Midbrain (tissue), 1 donor: ENCODE measurements around the gene CNTN4.
"Not testable (repeated sequence)": the region's sequence is repeated elsewhere in the genome, so short reads cannot be mapped to it uniquely, and the experiment has no call there.

Experiments used
- DNase-seq: peaks from one replicate; lab custom pipeline; 2025; lab: John Stamatoyannopoulos, UW

CNTN4 gene

DNA sequence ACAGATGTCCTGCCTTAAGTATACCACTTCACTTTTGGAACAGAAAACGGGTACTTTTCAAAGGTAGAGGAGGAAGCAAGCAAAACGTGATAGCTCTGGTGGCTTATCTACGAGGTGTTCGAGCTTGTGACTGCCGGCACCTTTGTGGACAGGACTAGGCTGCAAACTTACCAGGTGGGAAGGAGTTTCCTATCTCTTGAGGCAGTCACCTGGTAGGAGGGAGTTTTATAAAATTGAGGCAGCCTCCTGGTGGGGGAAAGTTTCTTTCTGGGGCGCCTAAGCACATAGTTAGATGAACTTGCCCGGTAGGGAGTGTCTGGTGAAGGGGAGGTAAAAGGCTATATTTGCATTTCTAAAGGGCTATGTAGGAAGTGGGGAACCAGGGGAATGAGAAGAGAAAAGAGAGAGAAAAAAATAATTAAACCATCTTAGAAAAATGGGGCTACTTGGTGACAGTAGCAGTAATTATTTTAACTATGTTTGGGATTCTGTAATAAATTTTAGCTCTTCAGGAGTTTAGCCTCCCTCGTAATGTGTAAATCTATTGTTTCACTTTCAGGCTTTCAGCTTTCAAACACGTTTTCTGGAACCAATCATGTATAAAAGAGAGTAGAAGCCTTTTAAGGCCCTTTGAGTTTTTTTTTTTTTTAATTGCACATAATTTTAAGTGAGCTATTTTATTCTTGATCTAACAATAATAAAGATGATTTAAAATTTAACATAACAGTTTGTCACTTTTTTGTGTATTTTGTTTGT lies 880.5 kb downstream of the CNTN4 start:
- no peak for DNase-seq

DNA sequence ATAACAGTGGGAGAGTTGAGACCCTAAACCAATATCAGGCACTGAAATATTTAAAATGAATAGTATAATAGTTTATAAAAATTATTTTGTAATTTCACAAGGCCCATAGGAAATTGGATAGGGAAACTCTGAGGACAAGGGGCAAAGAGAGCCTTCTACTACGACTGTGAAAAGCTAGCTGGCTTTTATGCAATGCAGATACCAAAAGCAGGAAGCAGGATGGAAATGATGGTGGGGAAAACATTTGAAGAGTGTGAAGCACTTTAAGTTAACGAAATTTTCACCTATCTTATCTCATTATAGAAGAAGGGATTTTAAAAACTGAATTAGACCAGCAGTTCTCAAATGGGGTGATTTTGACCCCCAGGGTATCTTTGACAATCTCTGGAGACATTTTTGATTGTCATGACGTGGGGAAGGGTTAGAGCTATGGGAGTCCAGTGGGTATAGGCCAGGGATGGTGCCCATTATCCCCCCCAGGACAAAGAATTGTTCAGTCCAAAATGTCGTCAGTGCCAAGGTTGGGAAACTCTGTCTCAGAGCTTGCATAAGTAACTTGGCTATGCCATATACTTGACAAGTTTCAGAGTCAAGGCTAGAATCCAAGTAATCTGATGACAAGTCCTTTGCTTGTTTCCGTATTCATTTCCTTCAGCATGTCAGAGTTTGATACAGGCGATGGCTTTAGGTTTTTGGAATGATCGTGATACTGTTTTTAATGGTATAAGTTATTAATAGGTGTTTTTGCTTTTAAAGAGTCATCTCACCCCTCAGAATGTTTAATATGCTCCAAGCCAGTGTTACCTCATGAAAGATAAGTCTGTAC lies 885.6 kb downstream of the CNTN4 start:
- DNase-seq, result no peak

DNA sequence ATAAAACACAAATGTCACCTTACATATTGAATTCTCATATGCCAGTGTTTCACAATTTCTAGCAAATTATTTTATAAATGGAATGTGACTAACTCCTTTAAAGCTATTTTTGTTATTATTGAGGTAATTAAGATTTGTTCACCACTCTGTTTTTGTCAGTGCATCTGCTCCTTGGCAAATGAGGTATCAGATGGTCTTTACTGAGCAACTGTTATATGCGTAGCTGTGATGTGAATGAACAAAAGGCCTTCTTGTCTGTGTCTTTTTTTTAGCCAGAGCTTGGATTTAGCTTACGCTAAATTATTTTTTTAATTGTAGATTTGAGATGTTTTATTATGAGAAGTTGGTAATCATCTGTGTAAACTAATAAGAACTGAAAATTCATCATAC lies 886.2 kb downstream of the CNTN4 start:
- DNase-seq, result no peak

DNA sequence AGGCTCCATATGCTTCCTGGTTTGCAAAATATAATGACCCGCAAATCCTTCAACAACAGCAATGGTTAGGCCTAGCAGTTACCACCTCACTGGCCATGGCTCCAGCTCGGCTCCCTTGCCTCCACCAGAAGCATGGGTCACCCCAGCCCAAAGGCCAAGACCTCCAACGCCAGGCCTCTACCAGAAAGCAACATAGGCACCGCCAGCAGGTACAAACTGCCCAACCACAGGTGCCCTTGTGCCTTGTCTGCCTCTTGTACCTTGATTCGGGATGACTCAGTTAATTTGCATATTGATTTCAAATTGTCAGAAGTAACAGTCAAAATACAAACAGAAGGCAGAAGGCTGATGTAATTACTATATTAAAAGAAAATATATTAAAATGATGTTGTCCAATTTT lies 886.8 kb downstream of the CNTN4 start:
- no peak for DNase-seq

DNA sequence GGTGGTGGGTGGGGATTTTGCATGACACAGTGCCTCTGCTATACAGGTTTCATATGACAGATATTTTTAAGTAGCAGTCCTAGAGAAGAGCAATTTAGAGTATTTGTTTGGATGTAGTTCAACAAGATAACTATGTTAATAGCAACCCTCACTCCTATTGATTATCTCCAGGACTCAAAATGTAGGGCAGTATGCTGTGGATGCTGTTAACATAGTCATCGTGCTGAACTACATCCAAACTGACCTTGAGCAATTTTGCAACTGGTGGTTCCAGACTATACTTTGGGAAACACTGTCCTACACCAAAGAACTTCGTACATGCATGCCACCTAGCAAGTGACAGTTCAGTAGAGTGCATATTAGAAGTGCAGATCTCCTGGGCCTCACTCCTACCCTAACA lies 893.9 kb downstream of the CNTN4 start:
- no peak for DNase-seq

DNA sequence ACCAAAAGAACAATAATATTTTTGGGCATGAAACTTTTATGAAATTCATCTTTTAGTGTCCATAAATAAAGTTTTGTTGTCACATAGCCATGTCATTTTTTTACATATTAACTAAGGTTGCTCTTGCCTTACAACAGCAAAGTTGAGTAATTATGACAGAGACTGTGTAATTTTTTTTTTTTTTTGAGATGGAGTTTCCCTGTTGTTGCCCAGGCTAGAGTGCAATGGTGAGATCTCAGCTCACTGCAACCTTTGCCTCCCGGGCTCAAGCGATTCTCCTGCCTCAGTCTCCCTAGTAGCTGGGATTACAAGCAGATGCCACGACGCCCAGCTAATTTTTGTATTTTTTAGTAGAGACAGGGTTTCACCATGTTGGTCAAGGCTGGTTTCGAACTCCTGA lies 894.5 kb downstream of the CNTN4 start:
- not testable (repeated sequence) for DNase-seq

DNA sequence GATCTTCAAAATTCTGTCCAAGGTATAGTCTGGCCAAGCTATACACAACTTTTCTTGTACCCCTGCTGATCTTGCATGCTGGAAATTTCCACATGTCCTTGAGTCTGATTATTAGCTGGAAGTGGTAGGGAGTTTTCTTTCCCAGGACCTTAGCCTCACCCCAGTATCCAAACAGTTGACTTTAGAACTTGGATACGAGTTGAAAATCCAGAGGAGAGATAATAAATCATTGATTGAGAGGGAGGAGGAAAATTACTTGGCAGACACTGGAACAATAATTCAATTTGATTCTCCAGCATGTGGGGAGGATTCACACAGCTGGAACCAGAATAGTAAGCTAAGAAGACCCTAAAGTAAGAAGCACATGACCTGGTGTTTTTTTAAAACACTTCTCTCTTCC lies 895.1 kb downstream of the CNTN4 start:
- DNase-seq, result no peak

DNA sequence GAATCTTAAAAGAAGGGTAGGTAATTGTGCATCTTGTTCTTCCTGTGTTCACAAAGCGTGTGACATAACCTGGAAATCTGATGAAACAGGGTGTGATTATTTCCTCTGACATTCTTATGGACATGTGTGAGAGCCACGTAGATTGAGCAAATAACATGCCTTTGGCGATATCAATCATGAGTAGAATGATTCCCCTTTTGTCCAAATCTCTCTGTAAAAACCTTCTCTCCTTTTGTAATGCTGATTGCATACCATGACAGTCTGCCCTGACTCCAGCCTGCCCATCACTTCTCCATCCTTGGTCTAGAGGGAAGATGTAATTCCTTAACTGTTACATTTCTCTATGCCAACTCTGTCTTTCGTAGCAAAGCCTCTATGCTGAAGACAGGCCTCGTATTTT lies 896.5 kb downstream of the CNTN4 start:
- no peak for DNase-seq

DNA sequence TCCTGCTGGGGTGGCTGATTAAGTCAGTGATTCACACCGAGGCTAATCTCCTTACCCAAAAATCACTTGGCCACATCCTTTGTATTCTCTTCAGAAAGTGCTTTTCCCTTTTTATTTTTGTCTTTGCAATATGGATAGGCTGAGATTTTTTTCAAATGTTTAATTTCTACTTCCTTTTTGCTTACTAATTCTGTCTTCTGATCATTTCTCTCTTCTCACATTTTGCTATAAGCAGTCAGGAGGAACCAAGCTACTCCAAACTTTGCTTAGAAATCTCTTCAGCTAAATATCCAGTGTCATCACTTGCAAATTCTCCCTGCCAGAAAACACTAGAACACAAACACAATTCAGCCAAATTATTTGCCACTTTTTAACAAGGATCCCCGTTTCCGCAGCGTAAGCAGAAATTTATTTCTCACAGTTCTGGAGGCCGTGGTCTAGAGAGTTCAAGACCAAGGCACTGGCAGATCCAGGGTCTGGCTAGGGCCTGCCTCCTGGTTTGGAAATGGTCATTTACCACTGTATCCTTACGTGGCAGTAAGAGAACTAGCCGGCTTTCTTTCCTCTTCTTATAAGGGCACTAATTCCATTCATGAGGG lies 906.6 kb downstream of the CNTN4 start:
- DNase-seq, result no peak

DNA sequence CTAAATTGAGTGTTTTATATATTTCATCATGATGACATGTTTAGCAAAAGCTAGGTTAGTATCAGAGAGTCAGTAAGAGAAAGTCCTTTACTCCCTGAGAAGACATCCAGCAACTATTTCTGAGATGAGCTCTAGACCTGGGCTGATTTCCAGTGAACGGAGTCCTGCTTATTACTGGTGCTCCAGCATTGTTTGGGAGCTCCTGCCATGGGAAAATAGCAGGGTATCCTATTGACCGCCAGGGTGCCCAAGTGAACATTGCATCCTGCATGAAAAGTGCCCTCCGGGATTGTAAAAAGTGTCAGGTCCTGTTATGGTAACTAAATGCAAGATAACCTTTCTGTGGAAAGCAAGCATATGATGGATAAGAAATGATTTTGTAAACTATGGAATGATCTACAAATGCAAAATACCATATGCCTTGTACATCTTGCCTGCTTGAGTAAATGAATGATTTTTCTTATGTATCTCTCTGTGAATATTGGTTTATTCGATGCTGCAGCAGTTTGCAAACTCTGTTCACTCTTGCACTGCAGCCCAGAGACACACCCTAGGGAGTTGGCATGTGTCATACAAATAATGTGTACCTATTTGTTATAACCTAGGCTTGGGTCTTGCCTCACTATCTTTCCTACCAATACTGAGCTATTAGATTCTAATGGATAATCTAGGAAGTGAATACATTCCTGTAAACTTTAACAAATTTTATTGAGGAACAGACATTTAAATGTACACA lies 914.8 kb downstream of the CNTN4 start:
- DNase-seq, result no peak

DNA sequence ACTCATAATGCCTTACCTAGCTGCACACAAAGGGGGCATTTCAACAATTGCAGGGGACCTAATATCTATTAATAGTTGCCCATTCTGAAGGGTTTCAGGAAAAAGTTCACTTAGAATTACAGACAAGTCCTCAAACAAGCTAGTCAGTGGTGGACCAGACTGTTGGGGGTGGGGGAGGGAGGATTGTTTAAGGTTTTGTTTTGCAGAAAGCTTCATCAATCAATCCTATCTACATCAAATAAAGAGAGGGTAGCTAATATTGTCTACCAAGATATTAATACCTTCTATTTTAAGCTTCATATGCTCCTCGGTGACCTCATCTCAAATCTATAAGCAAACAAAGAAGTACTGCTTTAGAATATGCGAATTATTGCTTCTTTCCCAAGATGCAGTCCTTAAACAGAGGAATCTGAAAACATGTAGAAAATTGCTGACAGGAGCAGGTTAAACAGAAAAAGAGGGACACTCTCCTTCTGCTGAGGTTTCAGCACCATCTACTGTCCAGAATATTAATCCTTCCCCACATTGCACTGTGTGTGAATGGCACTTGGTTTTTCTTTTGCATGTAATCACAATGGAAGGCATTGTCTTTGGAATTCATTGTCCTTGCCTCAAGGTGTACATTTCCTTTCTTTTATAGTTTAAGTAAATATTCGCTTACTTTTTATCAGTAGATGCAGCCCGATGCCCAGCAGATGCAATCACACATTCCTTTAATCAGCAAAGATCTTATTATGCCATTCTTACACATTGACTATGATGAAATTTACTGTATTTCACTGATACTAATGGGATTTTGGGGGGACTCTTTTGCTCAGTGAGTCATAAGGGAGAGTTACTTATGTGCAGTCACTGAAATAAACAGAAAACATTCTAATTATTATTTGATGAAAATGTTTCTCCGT lies 916.8 kb downstream of the CNTN4 start:
- DNase-seq, result peak; percentile 69

DNA sequence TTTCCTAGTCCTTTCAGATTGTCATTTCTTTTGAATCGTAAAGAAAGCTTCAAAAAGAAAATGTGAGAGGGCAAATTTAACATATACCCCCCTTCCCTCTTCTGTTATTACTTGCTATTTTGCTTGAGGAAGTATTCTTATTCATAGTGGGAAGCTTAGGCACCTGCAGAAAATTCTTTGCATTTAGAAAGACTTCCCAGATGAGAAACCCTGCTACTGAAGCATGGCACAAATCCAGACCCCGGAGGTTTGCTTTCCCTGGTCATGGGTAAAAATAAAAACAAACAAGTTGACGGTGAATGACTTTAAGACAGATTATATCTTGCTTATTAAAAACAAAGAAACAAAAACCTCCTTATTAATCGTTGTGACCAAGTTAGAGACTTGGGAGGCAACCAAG lies 917.6 kb downstream of the CNTN4 start:
- DNase-seq, result no peak

DNA sequence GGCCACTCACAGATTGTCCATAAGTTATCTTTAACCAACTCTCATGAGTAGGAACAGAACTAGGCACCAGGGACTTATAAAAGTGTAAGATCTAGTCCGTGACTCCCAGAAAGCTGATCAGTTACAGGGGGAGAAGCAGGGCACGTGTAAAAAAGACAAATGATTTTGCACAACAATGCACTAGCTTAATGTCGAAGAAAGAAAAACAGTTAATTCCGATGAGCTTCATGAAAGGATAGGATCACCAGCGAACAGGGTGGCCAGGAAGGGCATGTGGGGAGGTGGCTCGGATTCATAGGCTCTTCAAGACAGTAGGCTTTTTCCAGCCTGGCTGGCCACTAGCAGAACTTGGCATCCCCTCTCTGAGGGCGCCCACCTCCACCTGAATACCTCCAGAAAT lies 921.5 kb downstream of the CNTN4 start:
- no peak for DNase-seq

DNA sequence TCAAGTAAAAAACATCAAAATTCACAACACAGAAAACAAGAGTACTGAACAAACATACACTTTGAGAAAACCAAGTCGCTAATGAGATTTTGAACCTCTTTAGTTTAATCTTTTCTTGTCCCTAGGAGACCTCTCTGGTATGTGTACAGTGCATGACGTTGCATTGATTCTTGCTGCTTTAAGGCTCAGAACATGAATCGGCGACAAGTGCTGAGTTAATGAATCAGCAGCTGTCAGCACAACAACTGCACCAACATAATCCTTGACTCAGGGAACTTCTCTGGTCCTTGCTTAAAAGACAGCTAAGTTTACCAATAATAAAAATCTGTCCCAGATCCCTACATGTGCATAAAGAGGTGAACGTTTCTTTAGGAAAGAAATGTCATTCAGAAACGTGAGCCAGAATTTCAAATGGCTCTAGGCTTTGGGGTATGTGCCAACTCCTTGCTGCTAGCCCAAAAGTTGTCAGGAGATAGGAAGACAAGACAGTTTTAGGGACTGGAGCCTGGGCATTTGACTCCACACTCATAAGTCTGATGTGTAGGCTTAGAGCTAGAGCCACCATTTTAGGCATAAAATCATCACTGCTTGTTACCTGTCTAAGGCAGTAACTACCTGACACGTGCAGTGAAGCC lies 924.6 kb downstream of the CNTN4 start:
- DNase-seq, result no peak

DNA sequence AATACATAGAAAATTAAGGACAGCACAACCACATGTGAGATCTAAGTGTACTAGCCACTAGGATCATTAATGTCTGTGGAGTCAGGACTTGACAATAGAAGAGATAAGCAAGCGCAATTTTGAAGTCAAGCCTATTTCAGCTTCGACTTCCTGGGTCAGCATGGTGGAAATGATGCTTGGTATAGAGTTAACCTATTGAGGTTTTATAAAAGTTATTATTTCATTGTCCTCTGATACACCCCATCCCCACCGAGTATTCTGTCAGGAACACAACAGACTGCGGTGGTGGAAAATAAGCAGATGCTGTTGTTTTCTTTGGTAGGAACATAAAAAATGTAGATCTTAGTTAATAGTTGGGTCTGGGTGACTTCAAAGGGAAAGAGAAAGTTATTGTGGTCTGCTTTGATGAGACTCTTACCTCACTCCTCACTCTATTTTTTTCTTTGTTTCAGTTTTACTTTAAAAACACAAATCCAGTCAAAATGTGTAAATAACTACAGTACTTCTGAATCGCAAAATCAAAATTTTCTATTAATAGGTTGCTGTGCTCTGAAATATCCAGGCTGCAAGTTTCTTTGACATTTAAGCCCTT lies 929.4 kb downstream of the CNTN4 start:
- DNase-seq, result no peak

DNA sequence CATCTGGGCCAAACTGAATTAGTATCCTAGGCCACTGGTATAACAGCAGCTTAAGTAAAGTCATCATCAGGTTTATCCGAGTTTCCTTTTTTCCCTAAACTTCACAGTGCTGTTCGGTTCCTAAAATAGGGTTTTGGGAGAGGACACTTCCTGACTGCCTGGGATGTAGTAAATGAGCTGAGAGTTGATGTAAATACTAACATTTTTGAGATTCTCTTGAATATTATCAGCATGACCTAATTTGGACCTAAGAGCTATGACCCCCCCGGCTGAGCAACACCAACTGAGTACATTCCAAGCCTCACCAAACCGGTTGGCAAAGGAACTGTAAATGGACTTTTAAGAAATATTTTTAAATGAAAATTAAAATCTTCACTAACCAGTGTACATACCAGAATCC lies 932.7 kb downstream of the CNTN4 start:
- no peak for DNase-seq

DNA sequence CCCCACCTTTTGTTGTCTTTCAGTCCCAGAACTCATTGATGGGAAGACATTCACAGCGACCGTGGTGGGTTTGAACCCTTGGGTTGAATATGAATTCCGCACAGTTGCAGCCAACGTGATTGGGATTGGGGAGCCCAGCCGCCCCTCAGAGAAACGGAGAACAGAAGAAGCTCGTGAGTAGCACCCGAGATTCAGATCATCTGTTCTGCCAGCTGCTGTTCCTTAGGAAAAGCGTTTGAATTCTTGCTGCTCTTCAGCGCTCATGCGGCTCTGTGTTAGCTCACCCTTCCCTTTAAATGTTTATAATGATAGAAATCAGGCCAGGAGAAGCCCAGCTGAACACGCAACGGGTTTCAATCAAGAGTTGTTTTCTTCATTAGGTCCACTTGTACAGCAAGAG lies 938.5 kb downstream of the CNTN4 start:
- DNase-seq, result no peak

DNA sequence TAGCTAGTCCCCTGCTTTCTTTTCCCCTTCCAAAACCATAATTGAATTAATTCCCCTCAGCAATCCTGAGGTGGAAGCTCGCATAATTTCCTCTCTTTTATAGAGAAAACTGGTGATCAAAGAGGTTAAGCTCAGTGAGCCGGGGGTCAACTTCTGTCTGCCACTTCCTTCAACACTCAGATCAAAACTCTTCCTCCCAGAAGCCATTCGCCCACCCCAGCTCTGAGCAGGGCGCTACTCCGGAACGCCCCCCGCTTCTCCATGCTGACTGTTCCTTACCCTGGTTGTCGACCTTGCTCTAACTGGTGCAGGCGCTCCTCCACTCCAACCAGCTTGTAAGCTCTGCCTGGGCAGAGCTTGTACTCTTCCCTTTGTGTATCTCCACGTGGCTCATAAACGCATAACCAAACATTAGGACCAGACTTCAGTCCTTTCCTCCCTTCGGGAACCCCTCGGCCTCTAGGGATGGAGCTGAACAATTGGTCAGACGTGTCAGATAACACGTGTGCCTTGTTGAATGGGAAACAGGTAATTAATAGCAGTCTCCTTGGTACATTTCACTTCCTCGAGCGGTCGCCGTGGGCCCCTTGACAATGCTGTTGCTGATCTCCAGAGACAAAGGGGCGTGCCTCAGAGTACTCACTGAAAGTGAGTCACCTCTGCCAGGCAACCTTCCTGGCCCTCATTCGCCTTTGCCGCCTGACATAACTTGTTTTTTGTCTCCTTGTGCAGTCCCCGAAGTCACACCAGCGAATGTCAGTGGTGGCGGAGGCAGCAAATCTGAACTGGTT lies 939.7 kb downstream of the CNTN4 start:
- DNase-seq, result no peak

DNA sequence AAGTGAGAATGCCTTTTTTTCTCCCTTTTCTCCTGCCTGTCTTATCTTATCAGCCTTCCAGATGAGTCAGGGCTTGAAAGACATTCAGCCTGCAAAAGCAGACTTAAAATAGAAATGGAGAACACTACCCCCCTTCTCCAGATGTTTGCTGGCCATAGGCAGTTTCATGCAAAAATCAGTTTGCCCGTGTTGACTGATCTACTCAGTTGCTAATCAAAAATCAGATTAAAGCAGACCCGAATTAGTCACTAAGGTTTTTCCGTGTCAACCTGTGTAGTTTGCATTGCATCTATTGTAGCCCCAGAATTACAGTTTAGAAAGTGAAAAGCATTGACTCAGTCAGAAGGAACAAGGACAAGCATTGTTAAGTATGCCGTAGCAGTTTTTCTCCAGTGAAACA lies 955.3 kb downstream of the CNTN4 start:
- peak; percentile 24 for DNase-seq

DNA sequence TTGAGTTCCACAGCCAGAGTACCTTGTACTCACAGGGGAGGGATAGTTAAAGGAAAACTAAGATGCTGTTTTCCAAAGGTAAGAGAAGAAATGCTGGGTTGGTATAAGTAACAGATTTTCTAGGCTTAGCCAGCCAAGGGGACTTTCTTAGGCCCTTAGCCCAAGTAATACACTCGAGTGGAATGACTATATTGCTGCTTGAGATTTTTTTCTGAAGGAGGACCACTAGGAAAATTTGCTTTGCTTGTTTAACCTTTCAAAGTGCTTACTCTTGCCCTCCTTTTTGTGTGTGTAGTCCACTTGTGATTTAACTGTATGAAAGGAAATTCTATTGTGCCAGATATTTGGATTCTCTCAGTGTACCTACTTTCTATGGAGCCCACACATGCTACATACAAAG lies 961.0 kb downstream of the CNTN4 start:
- DNase-seq, result no peak
